ENCODE data around the gene ADCY5.

Gene ADCY5

GRCh38 chr3:123430266-123430665 is 18.6 kb downstream of the ADCY5 start:
- TF ChIP-seq, protein P1, sequence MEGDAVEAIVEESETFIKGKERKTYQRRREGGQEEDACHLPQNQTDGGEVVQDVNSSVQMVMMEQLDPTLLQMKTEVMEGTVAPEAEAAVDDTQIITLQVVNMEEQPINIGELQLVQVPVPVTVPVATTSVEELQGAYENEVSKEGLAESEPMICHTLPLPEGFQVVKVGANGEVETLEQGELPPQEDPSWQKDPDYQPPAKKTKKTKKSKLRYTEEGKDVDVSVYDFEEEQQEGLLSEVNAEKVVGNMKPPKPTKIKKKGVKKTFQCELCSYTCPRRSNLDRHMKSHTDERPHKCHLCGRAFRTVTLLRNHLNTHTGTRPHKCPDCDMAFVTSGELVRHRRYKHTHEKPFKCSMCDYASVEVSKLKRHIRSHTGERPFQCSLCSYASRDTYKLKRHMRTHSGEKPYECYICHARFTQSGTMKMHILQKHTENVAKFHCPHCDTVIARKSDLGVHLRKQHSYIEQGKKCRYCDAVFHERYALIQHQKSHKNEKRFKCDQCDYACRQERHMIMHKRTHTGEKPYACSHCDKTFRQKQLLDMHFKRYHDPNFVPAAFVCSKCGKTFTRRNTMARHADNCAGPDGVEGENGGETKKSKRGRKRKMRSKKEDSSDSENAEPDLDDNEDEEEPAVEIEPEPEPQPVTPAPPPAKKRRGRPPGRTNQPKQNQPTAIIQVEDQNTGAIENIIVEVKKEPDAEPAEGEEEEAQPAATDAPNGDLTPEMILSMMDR (conservative IDR thresholded peaks at IDR 0.05; ENCODE audit: low read depth, low read length) = no peak
- no peak overlapping the region for H3K4me3 ChIP-seq (ENCODE audit: low read length)
- DNase-seq (ENCODE audit: low read depth) = no peak

- no peak overlapping the region for H3K4me3 ChIP-seq (ENCODE audit: low read length)
- TF ChIP-seq, protein P1 (conservative IDR thresholded peaks at IDR 0.05; ENCODE audit: low read depth, low read length) = no peak
- DNase-seq (ENCODE audit: low read depth) = no peak
These were observed 19.3 kb downstream of the ADCY5 start for GRCh38 chr3:123429362-123430125.

DNA sequence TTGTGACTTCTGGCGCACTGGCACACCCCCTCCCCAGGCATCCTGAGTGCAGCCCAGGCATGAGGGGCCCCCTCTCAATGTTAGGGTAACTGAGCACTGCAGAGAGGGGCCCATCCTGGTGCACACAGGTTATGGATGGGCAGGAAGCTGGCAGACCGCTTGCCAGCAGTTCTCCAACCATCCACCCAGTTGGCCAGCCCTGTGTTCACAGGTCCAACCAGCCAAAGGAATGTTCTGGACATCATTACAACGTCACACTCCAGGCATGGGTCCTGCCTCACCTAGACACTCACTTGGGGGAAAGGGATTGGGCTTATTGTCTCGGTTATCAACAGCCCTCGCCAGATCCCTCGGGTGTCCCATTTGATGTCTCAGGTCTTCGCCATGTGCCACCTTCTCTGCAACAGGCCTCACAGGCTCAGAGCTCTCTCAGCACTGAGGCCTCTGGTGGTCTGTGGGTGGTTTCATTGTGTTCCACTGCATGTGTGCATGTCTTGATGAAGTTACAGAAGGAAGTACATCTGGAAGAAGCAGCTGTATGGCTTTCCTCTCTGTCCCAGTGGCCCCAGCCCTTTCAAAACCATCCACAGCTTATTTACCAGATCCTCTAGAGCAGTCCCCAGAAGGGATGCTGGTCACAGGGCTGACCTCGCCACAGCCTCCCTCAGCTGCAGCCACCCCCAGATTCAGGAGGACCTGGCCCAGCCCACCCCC is 23.7 kb downstream of the ADCY5 start:
- no peak overlapping the region for H3K4me3 ChIP-seq (ENCODE audit: low read length)
- TF ChIP-seq, protein P1 (conservative IDR thresholded peaks at IDR 0.05; ENCODE audit: low read depth, low read length) = no peak
- DNase-seq (ENCODE audit: low read depth) = no peak

GRCh38 chr3:123424321-123424998 is 24.4 kb downstream of the ADCY5 start:
- TF ChIP-seq, protein P1 (conservative IDR thresholded peaks at IDR 0.05; ENCODE audit: low read depth, low read length) = no peak
- no peak overlapping the region for H3K4me3 ChIP-seq (ENCODE audit: low read length)
- DNase-seq (ENCODE audit: low read depth) = no peak

- TF ChIP-seq, protein P1 (conservative IDR thresholded peaks at IDR 0.05; ENCODE audit: low read depth, low read length) = no peak
- no peak overlapping the region for H3K4me3 ChIP-seq (ENCODE audit: low read length)
- DNase-seq (ENCODE audit: low read depth) = no peak
These were observed 25.1 kb downstream of the ADCY5 start for GRCh38 chr3:123423806-123424205.

- TF ChIP-seq, protein P1 (conservative IDR thresholded peaks at IDR 0.05; ENCODE audit: low read depth, low read length) = no peak
- no peak for DNase-seq (ENCODE audit: low read depth)
- no peak overlapping the region for H3K4me3 ChIP-seq (ENCODE audit: low read length)
These were observed 25.9 kb downstream of the ADCY5 start for GRCh38 chr3:123423031-123423430.
